ENCODE data around the gene GOT2.

GOT2 gene

DNA sequence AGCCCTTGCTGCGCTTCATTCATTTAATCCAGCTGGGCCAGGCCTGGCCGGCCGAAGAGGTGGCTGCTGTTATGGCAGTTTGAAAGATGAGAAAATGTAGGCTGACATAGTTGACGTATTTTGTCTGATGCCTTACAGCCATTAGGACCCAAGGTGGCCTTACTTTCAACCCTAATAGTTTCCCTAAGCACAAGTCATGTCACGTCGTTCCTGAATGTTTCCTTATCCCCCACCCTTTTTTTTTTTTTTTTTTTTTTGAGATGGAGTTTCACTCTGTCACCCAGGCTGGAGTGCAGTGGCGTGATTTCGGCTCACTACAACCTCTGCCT lies 307 bp upstream of the GOT2 start:
- peak overlapping the region; percentile 94 for H2AFZ ChIP-seq (ENCODE audit: low read depth, low read length)
- H4K20me1 ChIP-seq (ENCODE audit: insufficient read depth, low read length) = peaks cover 24% of the 10 kb centered on the region
- peaks cover 5% of the 10 kb centered on the region for H3K36me3 ChIP-seq (replicated peaks; ENCODE audit: low read depth, low read length)
- peaks cover 18% of the 10 kb centered on the region for H3K4me1 ChIP-seq (ENCODE audit: low read length)
- H3K4me2 ChIP-seq (ENCODE audit: low read length) = peak overlapping the region; percentile 90
- no peaks in the 10 kb centered on the region for H3K27me3 ChIP-seq (ENCODE audit: low read depth, low read length)
- H3K79me2 ChIP-seq (ENCODE audit: low read length) = peaks cover 46% of the 10 kb centered on the region
- no peak for TF ChIP-seq EZH2phosphoT487 (IDR thresholded peaks at IDR 0.05; ENCODE audit: low read depth)
- TF ChIP-seq CTCF (IDR thresholded peaks at IDR 0.05; ENCODE audit: low read depth, low read length) = no peak
- no peak overlapping the region for H3K27ac ChIP-seq (ENCODE audit: low read length)
- no peaks in the 10 kb centered on the region for H3K9me3 ChIP-seq (ENCODE audit: insufficient read depth, low read length)
- H3K4me3 ChIP-seq (ENCODE audit: low read length) = peak overlapping the region; percentile 99
- peak overlapping the region; percentile 44; the same call in 1 of the 2 replicates for H3K9ac ChIP-seq (ENCODE audit: low read length)

DNA sequence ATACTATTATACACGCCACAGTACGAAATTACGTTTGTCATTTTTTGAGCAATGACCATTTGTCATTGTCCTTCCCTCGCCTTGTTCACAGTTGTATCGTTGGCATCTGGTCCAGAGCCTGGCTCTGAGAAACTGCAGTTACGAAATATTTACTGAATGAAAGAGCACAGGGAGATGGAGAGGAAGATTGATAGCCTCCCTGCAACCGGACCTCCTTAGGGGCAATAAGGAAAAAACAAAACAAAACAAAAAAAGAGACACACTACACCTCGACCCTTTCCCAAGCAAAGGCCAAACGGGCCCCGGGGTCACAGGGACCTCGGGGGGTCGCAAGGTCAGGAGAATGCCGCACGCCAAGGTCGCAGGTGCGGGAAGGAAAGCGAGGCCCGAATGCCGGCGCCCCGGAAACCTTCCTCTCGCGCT lies 857 bp downstream of the GOT2 start:
- H3K4me3 ChIP-seq (ENCODE audit: low read length) = peak overlapping the region; percentile 99
- no peaks in the 10 kb centered on the region for H3K9me3 ChIP-seq (ENCODE audit: insufficient read depth, low read length)
- peaks cover 28% of the 10 kb centered on the region for H4K20me1 ChIP-seq (ENCODE audit: insufficient read depth, low read length)
- peak overlapping the region; percentile 96 for H2AFZ ChIP-seq (ENCODE audit: low read depth, low read length)
- H3K27ac ChIP-seq (ENCODE audit: low read length) = peak overlapping the region; percentile 59
- peak overlapping the region; percentile 93 for H3K9ac ChIP-seq (ENCODE audit: low read length)
- no peaks in the 10 kb centered on the region for H3K27me3 ChIP-seq (ENCODE audit: low read depth, low read length)
- peak overlapping the region; percentile 80 for H3K4me2 ChIP-seq (ENCODE audit: low read length)
- TF ChIP-seq CTCF (IDR thresholded peaks at IDR 0.05; ENCODE audit: low read depth, low read length) (no peak), EZH2phosphoT487 (IDR thresholded peaks at IDR 0.05; ENCODE audit: low read depth) (no peak)
- peaks cover 57% of the 10 kb centered on the region for H3K79me2 ChIP-seq (ENCODE audit: low read length)
- peaks cover 18% of the 10 kb centered on the region for H3K4me1 ChIP-seq (ENCODE audit: low read length)
- H3K36me3 ChIP-seq (replicated peaks; ENCODE audit: low read depth, low read length) = peaks cover 7% of the 10 kb centered on the region

DNA sequence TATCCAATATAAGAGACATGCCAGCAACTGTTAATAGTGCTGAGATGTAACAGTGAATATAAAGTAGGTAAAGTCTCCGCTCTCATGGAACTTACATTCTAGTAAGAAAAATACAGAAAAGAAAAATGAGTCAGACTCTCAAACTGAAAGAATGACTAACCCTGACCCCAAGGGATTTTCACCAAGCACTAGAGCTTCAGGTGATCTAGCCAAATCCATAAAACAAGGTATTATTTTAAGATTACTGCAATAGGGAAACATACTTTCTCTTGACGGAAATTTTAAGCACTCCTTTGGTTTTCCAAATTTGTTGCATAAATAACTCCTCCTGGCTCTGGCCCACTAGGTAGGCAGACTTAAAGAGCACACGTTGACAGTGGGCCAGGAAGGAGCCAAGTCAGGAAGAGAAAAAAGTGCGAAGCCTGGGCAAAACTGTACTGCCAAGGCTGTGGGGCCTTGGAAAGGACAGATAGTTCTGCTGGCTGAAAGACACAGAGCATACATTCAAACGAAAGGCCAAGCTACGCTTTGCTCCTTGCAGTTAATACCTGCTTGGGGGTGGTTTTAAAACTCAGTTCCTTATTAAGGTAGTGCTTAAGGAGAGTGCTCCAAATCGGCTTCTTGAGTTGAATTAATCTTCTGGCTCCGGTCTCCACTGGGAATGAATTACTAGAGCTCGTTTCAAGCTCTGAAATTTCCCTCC lies 1.4 kb downstream of the GOT2 start:
- Histone ChIP-seq H3K27ac (ENCODE audit: low read length) (peak overlapping the region; percentile 59), H3K79me2 (ENCODE audit: low read length) (peaks cover 62% of the 10 kb centered on the region), H3K4me3 (ENCODE audit: low read length) (peak overlapping the region; percentile 99), H3K27me3 (ENCODE audit: low read depth, low read length) (no peaks in the 10 kb centered on the region), H2AFZ (ENCODE audit: low read depth, low read length) (no peak overlapping the region), H3K4me2 (ENCODE audit: low read length) (peak overlapping the region; percentile 80), H4K20me1 (ENCODE audit: insufficient read depth, low read length) (peaks cover 28% of the 10 kb centered on the region), H3K9ac (ENCODE audit: low read length) (peak overlapping the region; percentile 93), H3K4me1 (ENCODE audit: low read length) (peaks cover 18% of the 10 kb centered on the region), H3K36me3 (replicated peaks; ENCODE audit: low read depth, low read length) (peaks cover 7% of the 10 kb centered on the region), H3K9me3 (ENCODE audit: insufficient read depth, low read length) (no peaks in the 10 kb centered on the region)
- TF ChIP-seq EZH2phosphoT487 (IDR thresholded peaks at IDR 0.05; ENCODE audit: low read depth) (no peak), CTCF (IDR thresholded peaks at IDR 0.05; ENCODE audit: low read depth, low read length) (no peak)

- no peaks in the 10 kb centered on the region for H3K9me3 ChIP-seq (ENCODE audit: insufficient read depth, low read length)
- peaks cover 28% of the 10 kb centered on the region for H4K20me1 ChIP-seq (ENCODE audit: insufficient read depth, low read length)
- no peak overlapping the region for H2AFZ ChIP-seq (ENCODE audit: low read depth, low read length)
- no peak overlapping the region for H3K27ac ChIP-seq (ENCODE audit: low read length)
- no peak for TF ChIP-seq CTCF (IDR thresholded peaks at IDR 0.05; ENCODE audit: low read depth, low read length)
- no peak for TF ChIP-seq EZH2phosphoT487 (IDR thresholded peaks at IDR 0.05; ENCODE audit: low read depth)
- H3K4me1 ChIP-seq (ENCODE audit: low read length) = peaks cover 18% of the 10 kb centered on the region
- H3K27me3 ChIP-seq (ENCODE audit: low read depth, low read length) = no peaks in the 10 kb centered on the region
- no peak overlapping the region for H3K4me2 ChIP-seq (ENCODE audit: low read length)
- H3K4me3 ChIP-seq (ENCODE audit: low read length) = no peak overlapping the region
- peaks cover 7% of the 10 kb centered on the region for H3K36me3 ChIP-seq (replicated peaks; ENCODE audit: low read depth, low read length)
- H3K79me2 ChIP-seq (ENCODE audit: low read length) = peaks cover 77% of the 10 kb centered on the region
- no peak overlapping the region for H3K9ac ChIP-seq (ENCODE audit: low read length)
These were observed 3.3 kb downstream of the GOT2 start for GRCh38 chr16:58730724-58731370.
